HG02885 (cell line): ENCODE data around the gene RNPEPL1.

ENCODE experiments used
- ATAC-seq: cut with Tn5 transposase; IDR thresholded peaks from one replicate; pipeline ENCODE4 v1.9.1; 2021; ENCODE audit warnings: mild to moderate bottlenecking; ENCODE audit not compliant: unreplicated experiment, poor library complexity

Gene RNPEPL1

GRCh38 chr2:240622531-240623235, 54.4 kb downstream of the RNPEPL1 start:
- ATAC-seq, result no peak

- ATAC-seq, result no peak
Measured at GRCh38 chr2:240623531-240624010, 55.3 kb downstream of the RNPEPL1 start.

DNA sequence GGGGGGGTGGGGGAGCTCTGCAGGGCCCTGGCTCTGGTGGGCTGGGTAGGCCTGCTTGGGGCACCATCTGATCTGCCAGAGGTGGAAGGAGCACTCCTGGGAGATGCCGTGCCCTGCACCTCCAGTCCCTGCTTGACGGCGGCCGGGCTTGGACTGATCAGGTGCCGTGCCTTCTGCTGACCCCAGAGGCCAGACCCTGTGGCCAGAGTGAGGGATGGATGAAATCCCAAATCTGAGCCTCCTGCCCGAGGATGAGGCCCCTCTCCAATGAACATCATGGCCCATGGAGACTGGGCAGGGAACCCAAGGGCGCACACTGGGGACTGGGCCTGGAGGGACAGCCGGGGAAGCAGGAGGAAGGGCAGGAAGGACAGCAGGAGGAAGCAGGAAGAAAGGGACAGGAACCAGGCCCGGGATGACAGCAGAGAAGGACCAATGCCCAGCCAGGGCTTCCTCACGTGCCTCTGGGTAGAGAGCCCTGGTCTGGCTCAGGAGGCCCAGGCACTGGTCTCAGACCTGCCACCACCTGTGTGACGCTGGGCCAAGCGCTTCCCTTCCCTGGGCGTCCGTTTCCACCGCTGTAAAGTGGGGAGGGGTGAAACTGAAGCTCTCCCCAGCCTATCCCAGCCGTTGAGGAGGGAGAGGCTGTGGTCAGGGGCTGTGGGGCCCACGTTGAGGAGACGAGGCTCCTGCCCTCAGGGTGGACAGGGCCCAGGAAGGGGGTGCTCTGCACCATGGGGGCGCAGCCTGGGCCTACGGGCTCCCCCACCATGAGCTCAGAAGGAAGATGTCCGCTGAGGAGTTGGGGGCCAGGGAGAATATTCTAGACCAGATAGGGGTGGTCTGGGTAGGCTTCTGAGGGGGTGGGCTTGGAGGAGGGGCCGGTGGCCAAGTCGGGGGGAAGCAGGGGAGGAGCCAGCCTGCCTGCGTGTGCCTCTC, 56.0 kb downstream of the RNPEPL1 start:
- ATAC-seq, result no peak

DNA sequence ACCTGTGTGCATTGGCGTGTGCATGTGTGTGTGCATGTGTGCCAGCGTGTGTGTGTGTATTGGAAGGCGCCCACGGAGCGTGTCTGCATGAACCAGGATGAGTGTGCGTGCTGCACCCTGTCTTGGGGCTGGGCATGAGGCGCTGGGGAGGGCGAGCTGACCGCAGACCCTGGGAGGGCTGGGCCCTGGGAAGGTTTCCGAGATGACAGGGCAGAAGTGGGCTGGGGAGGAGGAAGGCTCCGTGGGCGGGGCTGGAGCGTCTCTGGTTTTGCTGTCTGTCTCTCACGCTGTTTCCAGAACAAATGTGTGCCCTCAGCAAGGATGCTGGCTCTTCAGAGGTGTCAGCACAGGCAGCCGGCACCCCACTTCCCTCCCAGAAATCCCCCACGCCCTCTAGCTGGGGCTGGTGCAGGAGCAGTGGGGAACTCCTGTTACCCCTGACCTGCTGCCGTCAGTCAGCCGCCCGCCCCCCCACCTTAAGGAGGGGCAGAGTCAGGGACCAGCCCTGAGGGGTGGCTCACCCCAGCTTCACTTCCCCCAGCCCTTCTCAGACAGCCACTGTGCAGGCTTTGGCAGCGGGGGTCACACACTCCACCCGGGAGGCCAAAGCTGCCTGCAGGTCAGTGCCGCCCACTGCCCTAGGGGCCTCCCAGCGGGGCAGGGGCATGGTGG, 56.8 kb downstream of the RNPEPL1 start, which contains the start of gene GPR35:
TSS of gene GPR35 (plus strand) at position 531 of the 672 bp plus-strand sequence. CDS start 4,473 bp downstream, outside the sequence.
- no peak for ATAC-seq

DNA sequence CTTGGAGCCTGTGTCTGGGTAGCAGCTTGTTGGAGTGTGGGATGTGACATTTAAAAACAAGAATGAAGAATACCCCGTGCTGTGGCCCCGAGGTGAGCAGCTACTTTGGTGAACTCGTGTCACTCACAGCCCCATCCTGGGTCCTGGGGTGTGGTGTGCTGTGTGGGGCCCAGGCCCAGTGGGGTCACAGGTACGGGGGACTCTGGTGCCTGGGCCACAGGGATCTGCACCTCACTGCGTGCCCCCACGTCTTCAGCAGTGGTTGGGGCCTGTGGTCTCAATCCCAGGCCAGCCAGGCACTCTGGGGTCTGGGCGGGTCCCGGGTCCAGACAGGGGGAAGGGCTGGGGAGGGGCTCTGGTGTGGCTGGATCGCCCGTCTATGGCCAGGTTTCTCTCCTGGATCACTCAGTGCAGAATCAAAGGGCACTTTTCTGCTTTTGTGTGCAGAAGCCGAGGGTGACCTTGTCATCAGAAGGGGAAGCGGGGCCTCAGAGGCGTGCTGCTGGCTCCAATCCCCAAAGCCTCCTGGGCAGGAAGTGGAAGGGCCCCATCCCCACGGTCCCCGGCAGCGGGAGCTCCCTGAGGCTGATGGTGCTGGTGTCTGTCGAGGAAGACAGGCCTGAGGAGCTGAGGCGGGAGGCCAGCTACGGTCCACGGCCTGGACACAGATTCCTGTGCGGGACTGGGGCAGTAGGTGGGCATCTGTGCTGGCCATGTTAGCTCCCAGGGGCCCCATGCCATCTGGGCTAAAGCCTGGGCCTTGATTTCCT, 58.4 kb downstream of the RNPEPL1 start:
- no peak for ATAC-seq

DNA sequence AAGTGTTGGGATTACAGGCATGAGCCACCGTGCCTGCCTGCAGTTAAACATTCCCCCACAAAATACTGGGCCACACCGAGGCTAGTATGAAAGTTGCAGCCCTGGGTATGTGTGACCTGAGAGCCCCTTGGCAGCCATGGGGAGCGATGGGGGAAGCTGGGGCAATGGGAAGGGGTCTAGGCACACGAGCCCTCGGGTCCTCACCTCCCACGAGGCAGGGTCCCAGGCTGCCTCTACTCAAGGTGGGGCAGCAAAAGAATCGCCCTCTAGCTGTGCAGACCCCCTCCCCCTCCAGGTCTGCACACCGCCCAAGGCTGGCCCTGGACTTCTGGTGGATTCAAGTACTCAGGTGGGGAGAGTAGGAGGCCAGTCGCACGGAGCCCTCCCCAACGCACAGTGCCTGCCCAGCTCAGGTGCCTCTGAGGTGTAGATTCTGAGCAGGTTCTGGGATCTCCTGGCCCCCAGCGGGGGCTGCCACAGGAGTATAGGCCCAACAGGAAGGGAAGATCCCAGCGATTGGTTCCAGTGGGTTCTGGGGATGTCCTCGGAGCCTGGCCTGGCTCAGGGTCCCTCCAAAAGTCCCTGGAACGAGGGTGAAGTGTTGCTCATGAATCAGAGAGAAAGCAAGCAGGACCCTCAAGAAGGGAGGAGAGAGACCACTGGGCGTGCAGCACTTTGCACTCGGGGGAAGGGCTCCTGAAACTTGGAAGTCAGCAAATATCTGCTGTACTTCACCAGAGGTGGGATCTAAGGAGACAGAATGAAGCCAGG, 59.6 kb downstream of the RNPEPL1 start:
- ATAC-seq, result no peak

GRCh38 chr2:240628507-240628807, 60.2 kb downstream of the RNPEPL1 start:
- ATAC-seq, result no peak

DNA sequence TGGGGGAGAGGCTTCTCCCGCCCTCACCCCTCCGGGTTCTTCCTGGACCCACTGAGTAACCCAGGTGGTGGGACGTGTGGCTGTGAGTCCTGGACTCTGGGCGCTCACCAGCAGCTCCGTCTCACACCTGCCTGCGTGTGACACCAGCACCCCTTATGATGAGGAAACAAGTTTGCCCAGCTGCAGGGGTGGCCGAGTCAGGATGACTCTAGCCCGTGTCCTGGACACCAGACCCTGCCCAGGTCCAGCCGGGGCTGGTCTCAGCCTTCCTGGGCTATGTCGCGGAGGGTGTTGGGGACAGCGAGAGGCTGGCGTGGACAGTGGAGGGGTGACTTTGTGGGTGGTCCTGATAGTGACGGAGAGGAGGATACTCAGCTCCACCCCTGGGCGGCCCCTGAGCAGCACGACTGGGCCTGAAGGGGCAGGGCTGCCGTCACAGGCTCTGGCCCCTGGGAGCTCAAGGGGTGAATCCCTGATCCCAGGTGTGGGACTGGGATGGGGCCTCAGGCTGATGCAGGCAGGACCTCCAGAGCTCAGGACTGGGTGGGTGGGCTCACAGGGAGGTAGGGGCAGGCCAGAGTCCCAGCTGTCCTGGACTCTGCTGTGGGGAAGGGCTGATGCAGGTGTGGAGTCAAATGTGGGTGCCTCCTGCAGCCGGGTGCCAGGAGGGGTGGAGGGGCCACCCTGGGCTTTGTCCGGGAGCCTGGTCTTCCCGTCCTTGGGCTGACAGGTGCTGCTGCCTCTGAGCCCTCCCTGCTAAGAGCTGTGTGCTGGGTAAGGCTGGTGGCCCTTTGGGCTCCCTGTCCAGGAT, 60.7 kb downstream of the RNPEPL1 start:
- no peak for ATAC-seq

- no peak for ATAC-seq
Measured at GRCh38 chr2:240629619-240629967, 61.3 kb downstream of the RNPEPL1 start.

- ATAC-seq, result no peak
Measured at GRCh38 chr2:240629968-240630770, 61.9 kb downstream of the RNPEPL1 start.
